Measurements from ENCODE around the gene PCID2.

- TF ChIP-seq CTCF (IDR thresholded peaks at IDR 0.05; ENCODE audit: low read length): no peak; the same call in 1 of the 2 replicates
- no peak for TF ChIP-seq EZH2 (IDR thresholded peaks at IDR 0.05; ENCODE audit: borderline replicate concordance, low read length)
Measured at GRCh38 chr13:113203507-113204377, 4.7 kb downstream of the PCID2 start.

All from OCI-LY1 (cell line).